Measurements from ENCODE around the gene ARID4A.

GRCh38 chr14:58354808-58355207 lies 56.5 kb downstream of the ARID4A start:
- TF ChIP-seq, protein P1, sequence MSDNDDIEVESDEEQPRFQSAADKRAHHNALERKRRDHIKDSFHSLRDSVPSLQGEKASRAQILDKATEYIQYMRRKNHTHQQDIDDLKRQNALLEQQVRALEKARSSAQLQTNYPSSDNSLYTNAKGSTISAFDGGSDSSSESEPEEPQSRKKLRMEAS (CRISPR knock-in tag; IDR thresholded peaks at IDR 0.05) = no peak
- TF ChIP-seq, protein P2, sequence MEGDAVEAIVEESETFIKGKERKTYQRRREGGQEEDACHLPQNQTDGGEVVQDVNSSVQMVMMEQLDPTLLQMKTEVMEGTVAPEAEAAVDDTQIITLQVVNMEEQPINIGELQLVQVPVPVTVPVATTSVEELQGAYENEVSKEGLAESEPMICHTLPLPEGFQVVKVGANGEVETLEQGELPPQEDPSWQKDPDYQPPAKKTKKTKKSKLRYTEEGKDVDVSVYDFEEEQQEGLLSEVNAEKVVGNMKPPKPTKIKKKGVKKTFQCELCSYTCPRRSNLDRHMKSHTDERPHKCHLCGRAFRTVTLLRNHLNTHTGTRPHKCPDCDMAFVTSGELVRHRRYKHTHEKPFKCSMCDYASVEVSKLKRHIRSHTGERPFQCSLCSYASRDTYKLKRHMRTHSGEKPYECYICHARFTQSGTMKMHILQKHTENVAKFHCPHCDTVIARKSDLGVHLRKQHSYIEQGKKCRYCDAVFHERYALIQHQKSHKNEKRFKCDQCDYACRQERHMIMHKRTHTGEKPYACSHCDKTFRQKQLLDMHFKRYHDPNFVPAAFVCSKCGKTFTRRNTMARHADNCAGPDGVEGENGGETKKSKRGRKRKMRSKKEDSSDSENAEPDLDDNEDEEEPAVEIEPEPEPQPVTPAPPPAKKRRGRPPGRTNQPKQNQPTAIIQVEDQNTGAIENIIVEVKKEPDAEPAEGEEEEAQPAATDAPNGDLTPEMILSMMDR (IDR thresholded peaks at IDR 0.05) = no peak
- TF ChIP-seq ETV6 (CRISPR knock-in tag; IDR thresholded peaks at IDR 0.05) (no peak), SMAD3 (CRISPR knock-in tag; IDR thresholded peaks at IDR 0.05; ENCODE audit: borderline replicate concordance) (no peak), SP1 (CRISPR knock-in tag; conservative IDR thresholded peaks at IDR 0.05) (no peak), JUN (CRISPR knock-in tag; IDR thresholded peaks at IDR 0.05) (no peak), MYBL2 (CRISPR knock-in tag; IDR thresholded peaks at IDR 0.05) (no peak), RORB (CRISPR knock-in tag; IDR thresholded peaks at IDR 0.05) (no peak)
- TF ChIP-seq, protein P3, sequence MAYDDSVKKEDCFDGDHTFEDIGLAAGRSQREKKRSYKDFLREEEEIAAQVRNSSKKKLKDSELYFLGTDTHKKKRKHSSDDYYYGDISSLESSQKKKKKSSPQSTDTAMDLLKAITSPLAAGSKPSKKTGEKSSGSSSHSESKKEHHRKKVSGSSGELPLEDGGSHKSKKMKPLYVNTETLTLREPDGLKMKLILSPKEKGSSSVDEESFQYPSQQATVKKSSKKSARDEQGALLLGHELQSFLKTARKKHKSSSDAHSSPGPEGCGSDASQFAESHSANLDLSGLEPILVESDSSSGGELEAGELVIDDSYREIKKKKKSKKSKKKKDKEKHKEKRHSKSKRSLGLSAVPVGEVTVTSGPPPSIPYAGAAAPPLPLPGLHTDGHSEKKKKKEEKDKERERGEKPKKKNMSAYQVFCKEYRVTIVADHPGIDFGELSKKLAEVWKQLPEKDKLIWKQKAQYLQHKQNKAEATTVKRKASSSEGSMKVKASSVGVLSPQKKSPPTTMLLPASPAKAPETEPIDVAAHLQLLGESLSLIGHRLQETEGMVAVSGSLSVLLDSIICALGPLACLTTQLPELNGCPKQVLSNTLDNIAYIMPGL (CRISPR knock-in tag; IDR thresholded peaks at IDR 0.05) = no peak
